ACC112 (cell line): ENCODE data around the gene POLR3GL.

Experiments used
- H2AFZ ChIP-seq: fragments of 200-600 bp; sonication (generic); one replicate; pipeline ENCODE4 v1.6.0; 2017; ENCODE audit warnings: antibody characterized with exemption, low read length; ENCODE audit not compliant: unreplicated experiment
- H3K27ac ChIP-seq: fragments of 200-600 bp; sonication (generic); 2 replicates; pipeline ENCODE4 v1.5.1; 2014; ENCODE audit warnings: low read depth, mild to moderate bottlenecking, antibody characterized with exemption, low read length, moderate library complexity
- H3K27me3 ChIP-seq: fragments of 200-600 bp; sonication (generic); 2 replicates; pipeline ENCODE4 v1.6.1; 2014; ENCODE audit warnings: mild to moderate bottlenecking, antibody characterized with exemption, low read length, moderate library complexity, mixed read lengths; ENCODE audit not compliant: insufficient read depth
- H3K36me3 ChIP-seq: fragments of 200-600 bp; sonication (generic); 2 replicates; pipeline ENCODE4 v1.6.1; 2016; ENCODE audit warnings: mild to moderate bottlenecking, antibody characterized with exemption, low read length, moderate library complexity, mixed read lengths; ENCODE audit not compliant: insufficient read depth
- H3K4me1 ChIP-seq: fragments of 200-600 bp; sonication (generic); one replicate; pipeline ENCODE4 v1.6.1; 2016; ENCODE audit warnings: low read length, mixed read lengths; ENCODE audit not compliant: insufficient read depth, unreplicated experiment, control insufficient read depth
- H3K4me3 ChIP-seq: fragments of 200-600 bp; sonication (generic); 2 replicates; pipeline ENCODE4 v1.5.1; 2014; ENCODE audit warnings: mild to moderate bottlenecking, low read depth, low read length
- H3K79me2 ChIP-seq: fragments of 200-600 bp; sonication (generic); one replicate; pipeline ENCODE4 v1.6.0; 2016; ENCODE audit warnings: low read length; ENCODE audit not compliant: control insufficient read depth, unreplicated experiment, insufficient read depth

POLR3GL gene

GRCh38 chr1:145951526-145951925 is 13.0 kb upstream of the POLR3GL start:
- no peak overlapping the region for H3K4me3 ChIP-seq
- H3K4me1 ChIP-seq = peaks cover 21% of the 10 kb centered on the region
- H3K36me3 ChIP-seq = peaks cover 6% of the 10 kb centered on the region; the same call in 1 of the 2 replicates
- no peak overlapping the region for H2AFZ ChIP-seq
- no peaks in the 10 kb centered on the region for H3K27me3 ChIP-seq
- no peak overlapping the region for H3K27ac ChIP-seq
- peaks cover 45% of the 10 kb centered on the region for H3K79me2 ChIP-seq

GRCh38 chr1:145952903-145953302 is 11.6 kb upstream of the POLR3GL start:
- H3K27me3 ChIP-seq = no peaks in the 10 kb centered on the region
- H3K4me3 ChIP-seq = no peak overlapping the region
- no peak overlapping the region for H3K27ac ChIP-seq
- H3K4me1 ChIP-seq = peaks cover 21% of the 10 kb centered on the region
- H2AFZ ChIP-seq = no peak overlapping the region
- no peaks in the 10 kb centered on the region for H3K36me3 ChIP-seq
- peaks cover 49% of the 10 kb centered on the region for H3K79me2 ChIP-seq

DNA sequence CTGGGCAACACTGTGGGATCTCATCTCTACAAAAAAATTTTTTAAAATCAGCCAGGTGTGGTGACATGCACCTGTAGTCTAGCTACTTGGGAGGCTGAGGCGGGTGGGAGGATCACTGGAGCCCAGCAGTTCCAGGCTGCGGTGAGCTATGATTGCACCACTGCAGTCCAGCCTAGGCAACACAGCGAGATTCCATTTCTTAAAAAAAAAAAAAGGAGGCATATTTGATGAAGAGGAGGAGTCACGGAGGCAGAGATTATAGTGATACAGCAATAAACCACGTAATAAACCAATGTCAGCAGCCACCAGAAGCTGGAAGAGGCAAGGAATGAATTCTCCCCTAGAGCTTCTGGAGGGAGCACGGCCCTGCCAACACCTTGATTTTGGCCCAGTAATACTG is 10.6 kb upstream of the POLR3GL start:
- no peak overlapping the region for H3K27ac ChIP-seq
- H3K36me3 ChIP-seq = no peaks in the 10 kb centered on the region
- no peak overlapping the region for H3K4me3 ChIP-seq
- H3K79me2 ChIP-seq = peaks cover 49% of the 10 kb centered on the region
- no peaks in the 10 kb centered on the region for H3K27me3 ChIP-seq
- H3K4me1 ChIP-seq = peaks cover 29% of the 10 kb centered on the region
- no peak overlapping the region for H2AFZ ChIP-seq

GRCh38 chr1:145955436-145955835 is 9.1 kb upstream of the POLR3GL start:
- no peaks in the 10 kb centered on the region for H3K36me3 ChIP-seq
- H3K27ac ChIP-seq = peak overlapping the region; percentile 86; the same call in 1 of the 2 replicates
- peak overlapping the region; percentile 31 for H2AFZ ChIP-seq
- no peaks in the 10 kb centered on the region for H3K27me3 ChIP-seq
- H3K4me3 ChIP-seq = peak overlapping the region; percentile 85
- peaks cover 44% of the 10 kb centered on the region for H3K79me2 ChIP-seq
- H3K4me1 ChIP-seq = peaks cover 30% of the 10 kb centered on the region

GRCh38 chr1:145956361-145956760 is 8.1 kb upstream of the POLR3GL start:
- H3K4me3 ChIP-seq = peak overlapping the region; percentile 85
- peaks cover 44% of the 10 kb centered on the region for H3K79me2 ChIP-seq
- peaks cover 30% of the 10 kb centered on the region for H3K4me1 ChIP-seq
- H2AFZ ChIP-seq = peak overlapping the region; percentile 43
- H3K27ac ChIP-seq = peak overlapping the region; percentile 86
- no peaks in the 10 kb centered on the region for H3K36me3 ChIP-seq
- no peaks in the 10 kb centered on the region for H3K27me3 ChIP-seq

GRCh38 chr1:145956781-145957442 is 7.6 kb upstream of the POLR3GL start:
- H3K36me3 ChIP-seq = no peaks in the 10 kb centered on the region
- no peaks in the 10 kb centered on the region for H3K27me3 ChIP-seq
- peak overlapping the region; percentile 63 for H2AFZ ChIP-seq
- peaks cover 42% of the 10 kb centered on the region for H3K79me2 ChIP-seq
- peaks cover 30% of the 10 kb centered on the region for H3K4me1 ChIP-seq
- peak overlapping the region; percentile 86 for H3K27ac ChIP-seq
- H3K4me3 ChIP-seq = peak overlapping the region; percentile 85

DNA sequence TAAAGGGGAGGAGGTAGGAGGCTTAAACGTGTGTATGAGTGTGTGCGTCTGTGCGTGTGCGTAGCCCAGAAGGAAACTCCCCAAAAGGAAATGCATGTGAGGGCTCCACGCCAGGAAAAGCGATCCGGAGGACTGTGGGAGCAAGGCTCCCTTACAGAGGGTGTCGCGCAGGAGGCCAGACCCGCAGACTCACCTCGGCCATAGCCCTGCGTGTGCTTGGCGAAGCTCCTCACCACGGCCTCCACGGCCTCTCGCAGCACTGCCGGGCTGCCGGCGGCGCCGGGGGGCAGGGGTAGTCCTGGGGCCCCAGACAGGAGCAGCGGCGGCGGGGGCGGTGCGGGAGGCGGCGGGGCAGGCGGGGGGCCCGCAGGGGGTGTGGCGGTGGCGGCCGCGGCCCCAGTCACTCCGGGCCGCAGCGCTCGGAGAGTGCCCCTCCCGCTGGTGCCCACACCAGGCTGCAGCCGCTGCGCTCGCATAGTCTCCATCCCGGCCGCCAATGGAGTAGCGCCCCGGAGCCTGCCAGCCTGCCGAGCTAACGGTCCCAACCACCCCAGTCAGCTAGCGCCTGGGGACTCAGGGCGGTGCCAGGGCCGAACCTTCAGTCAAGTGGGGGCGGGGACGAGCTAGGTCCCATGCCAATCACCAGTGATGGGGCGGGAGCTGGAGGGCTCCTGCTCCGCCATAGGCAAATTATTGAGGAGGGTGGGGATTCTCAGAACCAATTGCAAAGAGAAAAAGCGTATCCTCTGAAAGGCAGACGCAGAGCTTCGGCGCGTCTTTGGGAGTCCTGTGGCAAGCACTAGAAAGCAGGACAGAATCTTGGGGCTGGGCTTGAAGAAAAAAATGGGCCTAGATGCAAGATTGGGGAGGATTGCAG is 6.8 kb upstream of the POLR3GL start, which contains the start of gene LIX1L:
Gene LIX1L, minus strand, starts transcription at position 575 of the 877 bp plus-strand sequence. Its CDS starts 90 bp downstream, at position 485.
- Histone ChIP-seq H3K36me3 (no peaks in the 10 kb centered on the region), H3K4me3 (peak within 1 kb of the TSS; percentile 85), H3K27ac (peak within 1 kb of the TSS; percentile 86), H3K4me1 (peaks cover 32% of the 10 kb centered on the region), H3K79me2 (peaks cover 41% of the 10 kb centered on the region), H3K27me3 (no peaks in the 10 kb centered on the region), H2AFZ (peak within 1 kb of the TSS; percentile 63)

GRCh38 chr1:145958734-145959133 is 5.8 kb upstream of the POLR3GL start:
- H3K79me2 ChIP-seq = peaks cover 35% of the 10 kb centered on the region
- no peak overlapping the region for H3K4me3 ChIP-seq
- H3K4me1 ChIP-seq = peaks cover 42% of the 10 kb centered on the region
- no peak overlapping the region for H3K27ac ChIP-seq
- no peak overlapping the region for H2AFZ ChIP-seq
- no peaks in the 10 kb centered on the region for H3K27me3 ChIP-seq
- H3K36me3 ChIP-seq = no peaks in the 10 kb centered on the region

DNA sequence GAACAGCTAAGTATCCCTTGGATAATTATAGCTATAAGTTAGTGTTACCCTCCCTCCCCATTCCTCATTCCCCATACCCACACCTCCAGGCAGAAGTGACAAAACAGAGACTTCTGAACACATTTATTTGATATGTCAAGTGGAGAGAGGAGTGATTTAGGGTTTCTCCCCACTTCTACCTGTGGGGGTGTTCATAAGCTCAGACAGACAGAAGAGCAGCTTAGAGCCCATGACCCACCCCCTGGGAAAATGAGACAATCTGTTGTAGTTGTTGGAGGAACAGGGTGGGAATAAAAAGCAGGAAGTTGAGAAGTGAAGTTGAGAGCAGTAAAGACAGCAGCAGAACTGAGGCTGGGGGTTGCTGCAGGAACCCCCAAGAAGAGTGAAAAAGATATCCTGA is 5.2 kb upstream of the POLR3GL start:
- Histone ChIP-seq H3K79me2 (peaks cover 29% of the 10 kb centered on the region), H3K36me3 (no peaks in the 10 kb centered on the region), H3K27ac (no peak overlapping the region), H3K27me3 (no peaks in the 10 kb centered on the region), H2AFZ (no peak overlapping the region), H3K4me3 (no peak overlapping the region; the same call in 1 of the 2 replicates), H3K4me1 (peaks cover 45% of the 10 kb centered on the region)

GRCh38 chr1:145959957-145960467 is 4.5 kb upstream of the POLR3GL start:
- Histone ChIP-seq H3K27me3 (no peaks in the 10 kb centered on the region), H2AFZ (no peak overlapping the region), H3K79me2 (peaks cover 22% of the 10 kb centered on the region), H3K4me3 (peak overlapping the region; percentile 84), H3K4me1 (peaks cover 39% of the 10 kb centered on the region), H3K36me3 (no peaks in the 10 kb centered on the region), H3K27ac (no peak overlapping the region)
